HG03442 (cell line): Measurements from ENCODE around the gene FSTL4.

Experiments used
- ATAC-seq: cut with Tn5 transposase; IDR thresholded peaks from one replicate; pipeline ENCODE4 v1.9.1; 2021; ENCODE audit warnings: mild to moderate bottlenecking, moderate library complexity; ENCODE audit not compliant: unreplicated experiment

FSTL4 gene

GRCh38 chr5:133611357-133612248 lies 738 bp downstream of the FSTL4 start:
- ATAC-seq = no peak

DNA sequence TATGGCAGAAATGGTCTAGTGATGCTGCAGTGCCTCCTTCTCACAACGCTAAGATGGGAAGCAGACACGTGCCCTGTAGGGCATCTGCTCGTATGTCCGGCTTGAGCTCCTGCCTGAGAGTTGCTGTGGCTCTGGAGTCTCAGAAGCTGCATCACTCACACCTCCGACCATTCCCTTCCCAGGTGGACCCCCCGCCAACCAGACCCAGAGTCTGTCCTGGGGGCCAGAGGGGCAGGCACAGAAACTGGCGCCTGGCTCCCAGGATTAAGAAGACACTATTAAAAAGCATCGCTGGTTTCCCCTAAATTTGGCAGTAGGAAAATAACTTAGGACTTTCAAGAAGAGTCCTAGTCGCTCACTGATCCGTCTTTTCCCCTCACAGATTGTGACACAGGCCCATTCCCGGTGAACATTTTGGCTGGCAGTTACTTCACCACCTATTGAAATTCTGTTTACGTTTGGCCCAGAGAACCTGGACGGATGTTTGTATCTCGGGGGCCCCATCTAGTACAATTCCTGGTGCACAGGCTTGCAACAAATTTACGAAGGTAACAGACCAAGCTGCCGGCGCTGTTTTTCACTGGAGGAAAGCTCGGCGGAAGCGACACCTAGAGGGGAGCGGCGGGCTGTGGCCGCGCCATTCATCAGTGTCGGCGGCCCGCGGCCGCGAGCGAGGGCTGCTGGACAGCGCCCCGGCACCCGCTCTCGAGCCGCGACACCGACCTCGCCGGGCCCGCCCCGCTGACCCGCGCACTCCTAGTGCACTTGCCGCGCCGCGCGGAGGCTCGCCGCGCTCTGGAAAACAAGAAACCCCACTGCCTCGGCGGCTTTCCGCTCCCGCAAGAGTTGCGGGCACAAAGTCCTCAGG lies 1.6 kb downstream of the FSTL4 start:
- no peak for ATAC-seq

DNA sequence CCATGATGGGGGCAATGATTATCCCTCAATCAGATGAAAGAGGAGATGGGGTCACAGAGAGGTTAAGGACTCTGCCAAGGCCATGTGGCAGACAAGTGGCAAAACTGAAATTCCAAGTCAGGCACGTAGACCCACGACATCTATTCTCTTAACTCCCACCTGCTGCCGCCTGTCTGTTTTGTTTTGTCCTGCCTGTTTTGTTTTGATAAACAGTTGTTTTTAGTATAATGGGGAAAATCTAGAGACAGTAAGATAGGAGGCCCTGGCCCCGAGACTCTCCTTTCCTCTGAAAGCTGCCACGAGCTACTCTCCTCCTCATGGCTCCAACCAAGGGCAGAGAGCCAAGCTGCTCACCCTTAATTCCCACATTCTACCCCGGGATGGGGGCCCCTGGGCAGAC lies 4.9 kb downstream of the FSTL4 start:
- no peak for ATAC-seq

- no peak for ATAC-seq
These were observed 5.5 kb downstream of the FSTL4 start for GRCh38 chr5:133606835-133607234.

DNA sequence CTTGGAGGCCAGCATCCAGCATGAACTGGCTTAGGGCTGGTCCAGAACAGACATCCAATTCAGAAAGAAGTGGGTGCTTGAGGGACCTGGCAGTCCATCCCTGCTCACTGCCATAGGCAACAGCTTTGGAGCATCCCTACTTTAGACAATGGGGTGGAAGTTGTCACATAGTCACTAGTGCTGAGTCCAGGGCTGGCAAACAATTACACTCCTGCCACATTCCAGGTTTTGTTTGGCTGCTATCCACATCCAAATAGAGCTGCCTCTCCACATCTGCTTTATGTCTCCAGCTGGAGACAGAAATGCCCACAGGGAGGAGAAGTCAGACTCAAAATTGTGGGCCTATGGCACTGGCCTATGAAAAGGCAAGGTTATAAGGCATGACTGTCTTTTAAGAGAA lies 7.0 kb downstream of the FSTL4 start:
- no peak for ATAC-seq

DNA sequence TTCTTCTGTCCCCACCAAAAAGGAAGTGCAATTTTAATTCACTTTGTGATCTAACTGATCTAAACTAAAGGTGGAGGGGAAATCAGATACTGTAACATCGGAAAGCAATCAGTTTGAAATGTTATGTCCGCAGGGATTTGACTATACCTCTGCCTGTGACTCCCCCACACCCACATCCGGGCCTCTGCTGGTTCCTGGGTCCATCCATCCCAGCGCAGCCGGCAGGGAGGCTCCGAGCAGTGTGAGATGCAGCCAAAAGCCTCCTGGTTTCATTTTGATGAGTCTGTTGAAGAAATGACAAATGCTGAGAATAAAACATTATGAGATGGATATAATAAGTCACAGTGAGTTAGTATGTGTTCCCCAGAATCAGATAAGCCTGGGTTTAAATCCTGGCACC lies 8.6 kb downstream of the FSTL4 start:
- ATAC-seq = no peak

DNA sequence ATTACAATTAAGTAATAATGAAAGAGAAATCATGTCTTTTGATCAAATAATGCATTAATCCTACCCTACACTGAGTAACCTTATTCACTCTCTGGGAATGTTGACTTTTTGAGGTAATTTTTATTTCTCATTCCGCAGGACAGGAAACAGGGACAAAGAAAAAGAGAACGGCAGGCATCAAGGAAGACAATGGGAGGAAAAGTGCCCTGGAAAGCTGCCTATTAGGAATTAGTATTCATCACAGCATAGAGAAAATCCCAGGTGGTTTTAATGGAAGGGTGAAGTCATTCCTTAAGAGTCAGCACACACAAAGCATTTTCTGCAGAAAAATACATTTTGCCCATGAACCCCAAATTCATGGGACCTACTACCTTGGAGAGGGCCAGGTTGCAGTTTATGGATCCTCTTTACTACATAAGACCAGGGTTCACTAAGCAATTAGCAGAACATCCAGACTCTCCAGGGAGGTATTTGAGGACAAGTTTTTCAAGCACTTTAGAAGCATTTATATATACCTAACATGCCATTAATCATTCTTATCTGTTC lies 9.4 kb downstream of the FSTL4 start:
- ATAC-seq = no peak

DNA sequence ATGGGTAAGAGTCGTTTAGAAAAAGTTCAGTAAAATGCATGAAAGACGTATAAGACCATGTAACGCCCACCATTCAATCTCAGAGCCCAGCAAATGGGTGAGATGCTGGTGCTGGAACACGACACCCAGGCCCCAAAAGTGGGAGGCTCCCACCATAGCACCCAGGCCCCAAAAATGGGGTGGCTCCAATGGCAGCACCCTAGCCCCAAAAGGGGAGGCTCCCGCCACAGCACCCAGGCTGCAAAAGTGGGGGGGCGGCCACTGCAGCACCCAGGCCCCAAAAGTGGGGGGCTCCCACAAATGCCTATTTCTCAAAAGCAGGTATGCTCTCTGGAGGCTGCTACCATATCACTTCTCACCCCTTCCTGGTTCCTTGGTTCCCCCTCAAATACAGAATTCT lies 12.7 kb downstream of the FSTL4 start:
- no peak for ATAC-seq

DNA sequence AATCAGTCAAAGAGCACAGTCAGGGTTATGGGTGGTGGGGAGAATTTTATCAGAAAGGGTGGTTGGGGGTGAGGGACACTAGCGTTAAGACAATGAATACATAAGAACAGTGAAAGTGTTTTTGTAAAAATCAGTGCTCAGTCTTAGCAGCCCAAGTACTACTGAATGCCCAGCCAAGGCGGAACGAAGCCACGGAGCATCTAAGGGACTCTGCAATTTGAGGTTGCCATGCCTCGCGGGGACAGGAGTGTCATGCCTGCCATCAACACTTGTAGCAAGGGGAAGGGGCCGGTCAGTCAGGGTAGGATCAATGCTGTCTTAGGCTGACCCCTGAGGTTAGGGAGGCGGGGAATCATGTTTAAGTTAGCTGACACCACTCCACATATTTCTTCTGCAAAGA lies 13.3 kb downstream of the FSTL4 start:
- ATAC-seq = no peak

- ATAC-seq = no peak
These were observed 16.3 kb downstream of the FSTL4 start for GRCh38 chr5:133596049-133596448.

GRCh38 chr5:133595465-133595864 lies 16.9 kb downstream of the FSTL4 start:
- no peak for ATAC-seq

- no peak for ATAC-seq
These were observed 23.1 kb downstream of the FSTL4 start for GRCh38 chr5:133589286-133589685.

DNA sequence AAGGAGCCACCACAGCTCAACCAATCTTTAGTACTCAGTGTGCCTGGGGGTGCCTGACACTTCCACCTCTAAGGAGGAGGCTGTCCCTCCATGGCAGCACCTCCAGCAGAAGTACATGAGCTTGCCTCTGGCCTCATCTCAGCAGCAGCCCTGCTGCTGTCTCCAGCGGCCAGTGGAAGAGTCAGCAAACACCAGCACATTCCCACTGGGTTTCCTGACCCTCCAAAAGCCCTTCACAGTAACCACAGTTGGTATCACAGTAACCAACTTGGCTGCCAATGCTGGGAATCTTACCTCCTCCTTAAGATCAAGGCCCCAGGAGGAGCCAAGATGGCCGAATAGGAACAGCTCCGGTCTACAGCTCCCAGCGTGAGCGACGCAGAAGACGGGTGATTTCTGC lies 29.4 kb downstream of the FSTL4 start:
- no peak for ATAC-seq

DNA sequence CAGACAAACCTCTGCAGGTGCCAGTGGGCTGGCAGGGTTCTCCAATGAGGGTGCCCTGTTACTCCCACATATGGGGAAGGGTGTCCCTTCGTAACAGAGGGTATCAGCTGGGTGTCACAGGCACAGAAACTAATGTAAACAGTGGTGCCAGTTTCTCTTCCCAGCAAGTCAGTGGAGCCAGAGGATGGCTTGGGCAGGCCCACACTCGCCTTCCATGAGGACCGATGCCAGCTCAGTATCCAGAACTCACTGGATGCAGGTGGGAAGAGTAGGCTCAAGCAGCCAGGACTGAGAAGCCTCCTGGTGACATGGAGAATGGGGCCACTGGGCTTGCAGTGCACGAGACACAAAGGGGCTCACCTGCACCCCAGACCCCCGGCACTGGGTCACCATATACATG lies 30.4 kb downstream of the FSTL4 start:
- no peak for ATAC-seq

GRCh38 chr5:133581348-133581747 lies 31.0 kb downstream of the FSTL4 start:
- no peak for ATAC-seq

DNA sequence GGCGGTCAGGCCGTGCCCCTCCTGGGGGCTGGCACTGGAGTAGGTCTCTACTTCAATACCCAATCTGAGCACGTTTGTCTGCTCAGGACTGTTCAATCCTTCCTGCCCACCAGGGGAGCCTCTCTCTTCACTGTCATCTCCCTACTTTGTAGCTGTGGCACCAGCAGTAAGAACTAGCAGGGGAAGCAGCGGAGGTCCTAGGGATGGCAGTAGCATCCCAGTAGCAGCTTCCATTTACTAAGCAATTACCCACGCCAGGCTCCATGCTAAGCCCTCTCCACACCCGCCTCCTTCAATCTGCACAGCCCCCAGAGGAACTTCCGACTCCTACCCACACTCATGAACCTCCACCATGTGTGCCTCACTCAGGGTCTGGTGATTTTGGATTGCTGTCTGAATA lies 31.7 kb downstream of the FSTL4 start:
- no peak for ATAC-seq

- no peak for ATAC-seq
These were observed 32.6 kb downstream of the FSTL4 start for GRCh38 chr5:133579766-133580165.

DNA sequence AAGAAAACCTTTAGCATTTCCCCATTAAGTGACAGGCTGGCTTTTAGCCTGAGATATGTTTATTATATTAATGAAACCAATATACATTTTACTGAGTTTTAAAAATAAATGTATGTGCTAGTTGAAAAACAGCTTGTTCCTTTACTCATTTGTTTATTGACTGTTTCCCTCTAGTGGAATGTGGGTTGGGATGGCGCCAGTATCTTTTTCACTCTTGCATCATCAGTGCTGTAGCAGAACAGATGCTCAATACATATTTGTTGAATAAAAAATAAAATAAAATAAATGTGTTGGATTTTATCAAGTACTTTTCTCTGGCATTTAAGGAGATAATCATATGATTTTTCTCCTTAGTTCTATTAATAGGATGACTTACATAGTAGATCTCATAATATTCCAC lies 43.0 kb downstream of the FSTL4 start:
- no peak for ATAC-seq

DNA sequence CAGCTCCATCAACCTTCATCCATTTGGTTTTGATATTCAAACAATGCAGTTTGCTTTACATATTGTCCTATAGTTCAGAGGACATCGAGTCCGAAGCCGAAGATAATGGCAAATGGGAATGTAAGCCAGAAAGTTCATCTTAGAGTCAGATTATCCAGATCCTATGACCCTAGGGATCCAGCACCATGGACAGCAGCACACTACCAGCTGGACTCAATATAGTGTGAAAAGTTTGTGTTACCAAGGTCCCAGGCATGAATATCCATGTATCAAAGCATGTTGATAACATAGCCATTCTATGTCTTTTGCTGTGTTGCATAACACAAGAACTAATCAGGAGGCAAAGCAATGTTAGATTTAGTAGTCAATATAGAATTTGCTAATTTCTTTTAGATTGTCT lies 46.3 kb downstream of the FSTL4 start:
- no peak for ATAC-seq

- ATAC-seq = no peak
These were observed 47.3 kb downstream of the FSTL4 start for GRCh38 chr5:133564921-133565565.

DNA sequence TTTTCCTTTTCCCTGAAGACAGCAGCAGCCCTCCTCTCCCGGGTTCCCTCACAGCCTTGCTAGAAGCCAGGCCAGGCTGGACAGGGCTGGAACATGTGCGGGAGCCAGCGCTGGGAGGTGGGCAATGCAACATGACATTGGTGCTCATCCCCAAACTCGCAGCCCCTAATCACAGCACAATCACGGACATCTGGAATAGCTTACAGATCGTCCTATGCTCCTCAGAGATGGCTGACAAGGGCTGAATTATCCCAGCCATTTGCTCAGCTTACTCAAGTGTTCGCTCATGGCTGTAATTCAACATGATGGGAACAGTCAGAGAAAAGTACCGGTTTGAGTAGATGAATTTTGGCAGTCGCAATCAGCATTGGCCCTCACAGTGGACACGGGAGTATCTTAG lies 49.8 kb downstream of the FSTL4 start:
- ATAC-seq = no peak
